Tongue (tissue), 2 donors: Measurements from ENCODE around the gene RTTN. TPM values are rescaled to one million over a fixed set of nuclear protein-coding genes. Genes with fewer than 3 reads are reported as not detected.
"Not testable (repeated sequence)": the region's sequence is repeated elsewhere in the genome, so short reads cannot be mapped to it uniquely, and the experiment has no call there.

Experiments used
- DNase-seq: peaks from one replicate; pipeline ENCODE4 v3.0.0-alpha.2; 2015
- total RNA-seq: library from RNA; depleted of rRNA; stranded (reverse); fragments of >200 nt; gene quantifications from one replicate; pipeline ENCODE4 v1.2.3, GENCODE V29; 2014

The RTTN gene, protein sequence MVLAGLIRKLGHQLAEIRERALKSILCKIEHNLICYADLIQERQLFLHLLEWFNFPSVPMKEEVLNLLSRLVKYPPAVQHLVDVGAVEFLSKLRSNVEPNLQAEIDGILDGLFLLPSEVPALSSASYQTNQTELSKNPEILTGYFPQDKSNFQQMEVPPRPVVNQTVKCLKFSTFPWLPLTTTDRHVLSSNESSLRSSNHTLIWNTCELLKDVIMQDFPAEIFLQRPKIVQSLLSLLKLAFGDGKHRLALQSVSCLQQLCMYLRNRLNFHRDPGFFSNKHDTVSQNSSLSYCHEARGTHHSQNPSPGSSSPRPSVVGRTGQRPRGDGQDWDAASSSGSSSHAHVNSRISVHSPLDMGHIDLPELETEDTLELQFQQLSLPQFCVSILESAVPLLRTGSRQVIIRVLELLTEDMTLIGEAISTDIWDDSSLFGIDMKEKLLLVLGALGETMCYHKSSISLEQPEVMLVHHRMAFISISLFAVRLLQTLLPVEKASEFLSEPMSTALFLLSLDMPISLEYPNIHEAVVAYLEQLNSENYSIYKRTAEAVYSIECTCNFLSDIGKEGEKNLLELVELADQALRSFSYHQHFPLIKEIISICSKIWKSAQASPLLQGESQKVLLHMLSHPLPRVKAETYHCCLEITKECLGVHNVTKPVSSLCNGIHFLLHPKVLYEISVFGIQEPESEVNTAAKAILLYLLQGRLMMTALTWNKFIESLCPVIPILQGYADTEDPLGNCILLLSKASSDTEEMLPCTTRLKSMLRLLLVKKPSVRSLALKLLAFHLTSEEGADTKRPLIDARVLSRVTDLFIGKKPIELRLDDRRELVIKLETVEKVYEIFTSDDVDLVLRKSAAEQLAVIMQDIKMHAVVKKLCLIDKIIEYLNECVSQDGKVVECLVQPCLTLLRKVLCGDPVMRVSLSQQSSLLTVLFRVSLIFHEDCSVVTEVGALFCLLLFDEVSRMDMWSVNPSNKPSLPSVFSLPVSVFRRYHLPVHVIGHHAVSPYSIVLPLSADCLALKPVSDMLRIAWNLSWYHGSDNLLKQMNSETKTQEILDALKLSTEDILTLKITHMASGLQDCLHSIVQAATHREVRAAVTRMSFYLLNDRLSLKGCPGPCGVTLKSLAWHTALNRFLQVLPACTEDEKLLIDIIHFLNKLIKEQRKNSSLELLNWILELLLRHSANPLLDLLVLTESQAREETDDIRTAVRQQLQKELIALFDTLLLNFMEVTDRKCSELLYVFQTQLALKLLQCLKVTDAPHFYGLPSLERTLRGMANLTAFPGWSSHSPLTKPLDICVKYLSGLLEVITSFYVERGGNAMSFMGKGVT (N-terminal part only)
- total RNA-seq: 32.6 TPM

DNA sequence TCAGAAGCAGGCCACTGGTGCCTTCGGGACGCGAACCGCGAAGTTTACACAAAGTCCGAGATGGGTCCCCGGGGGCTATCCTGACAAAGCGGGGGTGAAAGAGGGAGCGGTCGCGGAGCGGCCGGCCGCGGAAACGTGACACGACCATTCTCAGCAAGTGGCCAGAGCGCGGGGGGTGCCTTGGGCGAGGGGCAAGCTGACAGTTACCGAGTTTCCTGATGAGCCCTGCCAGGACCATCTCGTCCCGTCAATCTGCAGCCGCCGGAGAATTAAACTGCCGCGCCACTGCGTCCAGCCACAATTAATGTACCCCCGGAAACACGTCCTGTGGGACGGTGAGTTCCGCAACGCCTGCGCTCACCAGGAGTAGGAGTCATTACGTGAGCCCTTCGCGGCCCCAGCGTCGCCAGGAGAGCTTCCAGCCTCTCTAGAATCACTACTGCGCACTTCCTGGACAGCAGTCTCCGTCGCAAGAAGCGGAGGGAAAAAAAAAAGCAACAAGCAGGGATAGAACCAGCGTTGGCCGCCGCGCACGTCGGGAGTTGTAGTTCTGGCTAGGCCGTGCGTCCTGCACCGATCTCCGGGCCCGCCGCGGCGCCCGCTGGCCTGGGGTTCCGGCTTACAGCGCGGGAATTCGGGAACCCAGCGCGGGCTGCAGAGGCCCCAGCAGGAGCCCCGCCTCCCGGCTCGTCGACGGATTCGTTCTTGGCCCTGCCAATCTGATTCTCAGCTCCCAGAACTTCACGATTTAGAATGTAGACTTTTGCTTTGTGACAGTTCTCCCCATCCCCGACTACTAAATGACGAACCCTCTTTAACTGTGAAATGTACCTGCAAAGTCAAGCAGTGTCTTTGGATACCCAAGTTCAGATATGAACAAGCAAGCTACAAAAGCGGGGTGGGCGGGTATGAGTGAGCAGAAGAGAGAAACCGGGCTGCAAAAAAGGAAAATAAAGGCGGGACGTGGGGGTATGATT is at the start of gene RTTN:
RTTN (minus strand) TSS at position 267 of the 977 bp plus-strand sequence; CDS start at position 238, 29 bp downstream.
- peak; percentile 98 for DNase-seq

DNA sequence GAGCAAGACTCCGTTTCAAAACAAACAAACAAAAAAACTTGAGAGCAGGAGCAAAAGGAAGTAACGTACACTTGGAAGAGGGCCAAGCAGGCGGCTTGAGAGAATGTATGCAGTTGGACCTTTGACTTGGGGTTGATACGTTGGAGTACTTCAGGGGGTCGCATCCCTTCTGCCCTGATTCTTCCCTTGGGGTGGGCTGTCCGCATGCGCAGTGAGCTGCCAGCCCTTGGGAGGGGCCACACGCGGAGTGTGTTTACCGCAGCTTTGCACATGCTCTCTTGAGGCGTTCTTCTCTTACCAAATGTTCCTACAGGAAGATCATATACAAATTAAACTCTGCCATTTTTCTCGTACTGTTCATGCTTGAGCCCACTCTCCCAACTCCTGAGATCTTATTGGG is 45.3 kb upstream of the RTTN start:
- no peak for DNase-seq

DNA sequence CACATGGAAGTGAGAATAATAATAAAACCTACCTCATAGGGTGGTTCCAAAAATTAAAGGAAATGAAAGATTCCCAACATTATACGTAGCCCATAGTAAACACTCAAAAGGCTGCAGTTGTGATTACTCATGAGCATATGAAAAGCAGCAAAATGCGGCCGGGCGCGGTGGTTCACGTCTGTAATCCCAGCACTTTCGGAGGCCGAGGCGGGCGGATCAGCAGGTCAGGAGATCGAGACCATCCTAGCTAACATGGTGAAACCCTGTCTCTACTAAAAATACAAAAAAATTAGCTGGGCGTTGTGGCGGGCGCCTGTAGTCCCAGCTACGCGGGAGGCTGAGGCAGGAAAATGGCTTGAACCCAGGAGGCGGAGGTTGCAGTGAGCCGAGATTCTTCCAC is 44.4 kb upstream of the RTTN start:
- DNase-seq: not testable (repeated sequence)

DNA sequence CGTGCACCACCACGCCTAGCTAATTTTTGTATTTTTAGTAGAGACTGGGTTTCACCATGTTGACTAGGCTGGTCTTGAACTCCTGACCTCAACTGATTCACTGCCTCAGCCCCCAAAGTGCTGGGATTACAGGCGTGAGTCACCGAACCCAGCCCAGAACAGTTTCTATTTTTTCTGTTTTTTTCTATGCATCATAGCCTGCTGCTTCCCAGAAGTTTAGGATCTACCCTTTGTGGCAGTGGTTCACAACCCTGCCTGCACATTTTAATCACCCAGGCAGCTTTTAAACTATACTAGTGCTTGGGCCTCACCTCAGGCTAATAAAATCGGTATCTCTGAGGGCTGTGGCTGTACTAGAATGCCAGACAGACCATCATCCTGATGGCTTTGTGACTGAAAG is 43.6 kb upstream of the RTTN start:
- DNase-seq: no peak

DNA sequence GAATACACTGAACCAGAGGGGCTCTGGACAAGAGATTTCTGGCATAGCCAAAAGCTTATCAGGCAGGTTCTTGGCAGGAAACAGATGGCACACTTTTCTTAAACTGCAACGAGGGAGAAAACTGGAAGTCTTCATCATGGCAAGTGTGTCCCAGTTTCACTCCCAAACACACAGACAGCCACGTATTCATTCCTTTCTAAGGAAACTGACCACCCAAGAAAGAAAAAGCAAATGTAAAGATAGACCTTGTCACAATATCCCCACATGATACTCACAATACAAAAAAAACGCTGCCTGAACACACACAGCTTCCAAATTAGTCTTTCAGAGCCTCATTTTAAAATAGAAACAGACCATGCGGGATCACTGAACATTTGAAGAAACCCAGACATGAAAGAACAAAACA is 40.6 kb upstream of the RTTN start:
- DNase-seq: peak; percentile 7

DNA sequence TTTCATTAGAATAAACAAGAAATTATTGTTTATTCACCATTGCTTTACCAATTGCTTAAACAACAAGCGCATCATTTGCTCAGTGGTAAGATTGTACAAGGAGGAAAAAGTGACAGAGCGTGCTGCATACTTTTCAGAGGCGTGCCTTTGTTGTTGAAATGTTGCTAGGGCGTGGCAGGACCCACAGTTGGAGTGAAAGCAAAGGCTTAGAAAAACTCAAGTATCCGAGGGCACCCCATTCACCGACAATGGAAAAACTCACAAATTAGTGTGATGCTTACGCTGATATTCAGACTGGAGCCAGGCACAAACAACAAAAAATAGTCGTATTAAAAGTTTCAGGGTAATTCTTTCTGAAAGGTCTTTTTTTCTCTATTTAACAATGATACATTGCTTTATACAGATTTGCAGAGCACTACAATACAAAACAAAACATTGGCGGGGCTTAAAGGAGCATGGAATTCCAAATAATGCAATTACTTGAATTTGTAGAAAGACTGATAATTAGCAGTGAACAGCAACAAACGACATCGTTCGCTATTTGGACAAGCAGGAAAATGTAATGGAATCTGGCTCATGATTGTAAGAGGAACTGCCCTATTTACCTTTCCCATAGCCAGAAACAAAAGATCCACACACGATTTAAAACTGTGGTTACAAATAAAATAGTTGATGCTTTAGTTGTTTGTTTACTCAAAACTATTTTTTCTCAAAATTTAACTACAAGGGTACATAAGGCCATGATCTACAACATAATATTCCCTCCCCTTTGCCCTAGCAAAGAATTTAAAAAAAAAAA is 37.8 kb upstream of the RTTN start:
- DNase-seq: peak; percentile 24

DNA sequence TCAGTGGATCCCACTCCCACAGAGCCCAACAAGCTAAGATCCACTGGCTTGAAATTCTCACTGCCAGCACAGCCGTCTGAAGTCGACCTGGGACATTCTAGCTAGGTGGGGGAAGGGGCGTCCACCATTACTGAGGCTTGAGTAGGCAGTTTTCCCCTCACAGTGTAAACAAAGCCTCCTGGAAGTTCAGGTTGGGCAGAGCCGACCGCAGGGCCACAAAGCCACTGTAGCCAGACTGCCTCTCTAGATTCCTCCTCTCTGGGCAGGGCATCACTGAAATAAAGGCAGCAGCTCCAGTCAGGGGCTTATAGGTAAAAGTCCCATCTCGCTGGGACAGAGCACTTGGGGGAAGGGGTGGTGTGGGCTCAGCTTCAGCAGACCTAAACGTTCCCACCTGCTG is 31.4 kb upstream of the RTTN start:
- not testable (repeated sequence) for DNase-seq

DNA sequence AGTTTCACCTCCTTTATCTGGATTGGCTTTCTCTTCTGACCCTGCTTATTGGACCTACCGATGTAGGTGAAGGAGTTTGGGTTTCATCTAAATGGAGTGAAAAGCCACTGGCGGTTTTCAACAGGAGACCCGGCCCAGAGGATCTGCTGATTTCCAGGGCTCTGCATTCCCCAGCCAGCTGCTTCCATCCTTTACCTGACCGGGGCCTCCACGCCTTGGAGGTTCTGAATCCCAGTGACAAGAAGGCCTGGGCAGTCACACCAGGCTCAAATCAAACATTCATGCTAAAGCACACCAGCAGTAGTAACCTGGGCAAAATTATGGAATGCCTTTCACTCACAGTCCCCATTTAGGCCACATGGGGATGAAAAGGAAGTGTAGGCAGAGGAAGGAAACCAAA is 30.0 kb upstream of the RTTN start:
- no peak for DNase-seq

DNA sequence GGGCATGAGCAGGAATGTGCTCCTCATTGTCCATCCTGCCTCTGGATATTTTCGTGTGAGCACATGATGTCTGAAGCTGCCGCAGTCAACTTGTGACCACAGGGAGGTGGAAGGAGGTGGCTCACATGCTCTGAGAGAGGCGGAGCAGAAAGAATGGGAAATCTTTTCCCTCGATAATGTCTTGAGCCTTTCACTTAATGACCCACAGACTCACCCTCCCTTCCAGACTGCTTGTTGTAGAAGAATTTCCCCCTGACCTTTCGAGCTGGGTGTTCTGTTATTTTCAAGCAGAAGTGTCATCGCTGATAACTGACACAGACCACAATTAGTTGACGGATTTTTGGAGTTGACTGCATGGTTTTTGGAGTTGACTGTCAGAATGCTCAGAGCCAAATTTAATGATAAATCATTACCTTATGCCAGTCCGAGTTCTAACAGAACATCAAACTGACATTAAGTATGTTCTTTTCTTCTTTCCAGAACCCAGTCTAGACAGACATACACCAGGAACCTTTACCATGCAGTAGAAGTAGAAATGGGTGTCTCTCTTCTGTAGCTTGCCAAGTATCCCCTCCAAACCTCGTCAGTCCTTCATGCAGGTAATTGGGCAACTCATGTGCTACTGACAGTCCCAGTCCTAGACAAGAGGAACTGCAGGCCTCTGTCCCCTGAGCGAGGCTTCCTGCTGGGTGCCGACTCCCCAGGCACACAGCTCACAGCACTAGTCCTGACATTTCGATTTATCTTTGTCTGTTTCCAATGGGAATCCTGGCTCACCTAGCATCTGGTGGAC is 29.4 kb upstream of the RTTN start:
- no peak for DNase-seq

DNA sequence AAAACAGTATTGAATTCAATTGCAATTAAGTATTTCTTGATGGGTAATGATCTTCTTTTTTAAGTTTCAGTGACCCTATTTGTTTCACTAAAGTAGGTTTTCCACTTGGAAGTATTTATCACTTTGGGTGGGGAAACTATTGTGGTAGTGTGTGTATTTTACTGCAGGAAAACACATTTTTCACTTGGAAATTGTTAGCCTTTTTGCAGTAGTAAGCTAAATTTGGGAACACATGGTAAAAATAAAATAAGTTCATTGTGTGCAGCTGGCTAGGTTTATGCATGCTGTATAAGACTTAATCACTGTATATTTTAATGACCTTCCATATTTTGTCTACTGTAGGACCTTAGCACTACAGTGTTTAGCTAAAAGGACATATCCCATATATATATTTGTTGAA is 28.5 kb upstream of the RTTN start:
- DNase-seq: no peak

DNA sequence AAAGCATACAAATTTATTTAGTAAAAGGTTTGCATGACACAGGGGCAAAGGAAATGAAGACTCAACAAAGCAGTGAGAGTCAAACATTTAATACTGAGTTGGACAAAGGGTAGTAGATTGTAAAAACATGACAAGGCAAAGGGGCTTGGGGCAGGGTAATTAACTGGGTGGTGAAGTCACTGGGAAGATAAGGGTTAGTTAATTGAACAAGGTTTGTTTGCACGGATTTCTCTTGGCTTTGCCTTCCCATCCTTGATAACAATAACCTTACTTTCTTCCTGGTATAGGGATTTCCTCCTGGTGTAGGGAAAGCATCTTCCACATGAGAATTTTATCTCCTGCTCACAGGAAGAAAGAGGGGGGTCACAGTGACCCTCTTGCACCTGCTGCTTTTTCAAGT is 26.8 kb upstream of the RTTN start:
- no peak for DNase-seq

DNA sequence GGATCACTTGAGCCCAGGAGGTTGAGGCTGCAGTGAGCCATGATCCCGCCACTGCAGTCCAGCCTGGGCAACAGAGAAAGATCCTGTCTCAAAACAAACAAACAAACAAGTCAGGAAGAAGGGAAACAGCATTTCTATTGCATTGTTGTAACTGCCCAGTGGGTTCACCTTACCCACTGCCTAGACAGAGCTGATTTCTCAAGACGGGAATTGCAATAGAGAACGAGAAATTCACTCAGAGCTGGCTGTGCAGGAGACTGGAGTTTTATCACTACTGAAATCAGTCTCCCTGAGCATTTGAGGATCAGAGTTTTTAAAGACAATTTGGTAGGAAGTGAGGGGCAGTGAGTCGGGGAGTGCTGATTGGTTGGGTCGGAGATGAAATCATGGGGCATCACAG is 24.2 kb upstream of the RTTN start:
- DNase-seq: no peak

DNA sequence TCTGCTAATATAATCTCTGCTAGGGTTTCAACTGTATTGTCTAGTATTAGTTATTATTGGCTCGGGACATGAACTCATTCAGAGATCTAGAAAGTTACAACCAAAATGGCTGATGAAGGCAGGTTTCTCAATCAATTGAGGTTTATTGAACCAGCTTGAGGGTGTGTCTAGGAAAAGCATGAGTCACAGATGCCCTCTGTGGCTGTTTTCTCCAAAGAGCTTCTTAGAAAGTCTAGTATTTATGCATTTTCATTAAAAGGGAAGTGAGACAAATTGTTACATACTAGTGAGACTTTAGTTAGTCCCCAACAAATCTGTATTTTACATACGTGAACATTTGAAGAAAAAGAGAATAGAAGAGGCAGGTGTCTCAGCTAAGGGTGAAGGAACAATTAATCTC is 23.0 kb upstream of the RTTN start:
- no peak for DNase-seq

DNA sequence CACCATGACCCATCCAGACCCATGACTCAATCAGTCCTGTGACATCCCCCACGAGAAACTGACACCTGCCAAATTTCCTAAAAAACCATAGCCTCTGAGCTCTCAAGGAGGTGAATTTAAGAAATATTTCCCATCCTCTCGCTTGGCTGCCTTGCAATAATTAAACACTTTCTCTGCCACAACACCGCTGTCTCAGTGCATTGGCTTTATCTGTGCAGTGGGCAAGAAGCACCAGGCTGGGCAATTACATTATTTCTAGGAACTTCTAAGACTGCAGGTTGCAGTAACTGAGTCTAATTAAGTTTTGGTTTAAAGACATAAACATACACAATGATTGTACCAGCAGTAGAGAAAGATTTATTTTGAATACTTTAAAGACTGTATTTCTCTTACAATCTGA is 22.0 kb upstream of the RTTN start:
- DNase-seq: no peak

DNA sequence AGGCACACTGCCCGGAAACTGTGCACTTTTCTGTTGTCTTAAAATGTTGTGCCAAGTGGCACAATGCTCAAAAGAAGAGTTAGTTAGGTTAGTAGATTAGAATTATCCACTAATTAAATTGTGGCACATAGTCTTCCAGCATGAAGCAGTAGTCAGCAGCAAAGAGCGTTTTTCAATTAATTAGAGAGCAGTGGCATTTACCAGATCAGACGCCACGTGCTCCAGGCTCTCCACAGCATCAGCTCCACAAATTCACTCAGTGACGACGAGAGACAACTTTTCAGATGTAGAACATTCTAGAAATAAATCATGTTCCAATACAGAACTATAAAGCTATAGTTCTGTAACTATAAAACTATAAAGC is 16.4 kb upstream of the RTTN start:
- no peak for DNase-seq

DNA sequence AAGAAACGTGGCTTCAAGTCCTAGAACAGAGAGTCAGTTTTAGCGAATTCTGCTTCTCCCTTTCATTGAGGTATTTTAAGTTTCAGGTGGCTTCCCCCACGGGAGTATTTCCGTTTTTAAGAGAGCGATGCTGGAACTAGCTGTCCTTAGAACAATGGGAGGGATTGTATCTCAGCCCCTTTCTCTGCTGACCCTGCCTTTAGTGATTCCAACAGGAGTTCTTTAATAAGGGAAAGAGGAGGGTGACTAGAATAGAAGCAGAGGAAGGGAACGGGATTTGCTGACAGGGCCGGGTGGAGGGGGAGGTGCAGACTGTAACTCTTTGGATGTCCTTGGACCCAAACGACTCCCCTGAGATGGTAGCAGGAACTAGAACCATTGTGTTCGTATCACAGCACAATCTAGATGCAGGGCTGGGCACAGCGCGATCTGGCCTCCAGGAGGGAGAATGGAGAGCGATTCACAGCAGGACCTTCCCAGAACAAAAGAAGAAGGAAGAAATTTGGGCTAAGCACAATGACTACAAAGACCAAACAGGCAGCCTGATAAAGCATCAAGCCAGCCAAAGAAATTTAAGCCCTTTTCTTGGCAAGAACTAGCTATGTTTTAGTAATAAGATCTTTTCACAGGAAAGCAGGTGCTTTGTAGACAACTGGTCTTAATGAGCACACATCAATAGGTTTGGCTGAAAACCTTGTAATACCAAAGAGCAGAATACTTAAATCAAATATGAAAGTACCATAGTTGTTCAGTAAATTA is 15.8 kb upstream of the RTTN start:
- no peak for DNase-seq

DNA sequence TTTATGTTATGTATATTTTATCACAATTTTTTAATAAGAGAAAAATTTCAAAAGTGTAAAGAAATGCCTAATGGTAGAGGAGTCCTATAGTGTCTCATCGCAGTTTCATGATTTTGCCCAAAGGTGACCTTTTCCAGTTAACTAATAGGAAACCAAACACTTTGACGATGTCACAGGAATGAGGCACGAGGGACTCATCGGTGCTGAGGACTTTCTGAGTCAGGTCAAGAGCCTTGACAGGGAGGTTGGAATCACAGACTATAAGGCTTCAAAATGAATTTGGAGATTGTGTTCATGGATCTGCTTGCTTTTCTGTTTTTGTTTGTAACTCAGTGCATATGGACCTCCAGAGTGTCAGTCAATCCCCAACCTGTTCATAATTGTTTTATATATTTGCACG is 15.1 kb upstream of the RTTN start:
- no peak for DNase-seq

DNA sequence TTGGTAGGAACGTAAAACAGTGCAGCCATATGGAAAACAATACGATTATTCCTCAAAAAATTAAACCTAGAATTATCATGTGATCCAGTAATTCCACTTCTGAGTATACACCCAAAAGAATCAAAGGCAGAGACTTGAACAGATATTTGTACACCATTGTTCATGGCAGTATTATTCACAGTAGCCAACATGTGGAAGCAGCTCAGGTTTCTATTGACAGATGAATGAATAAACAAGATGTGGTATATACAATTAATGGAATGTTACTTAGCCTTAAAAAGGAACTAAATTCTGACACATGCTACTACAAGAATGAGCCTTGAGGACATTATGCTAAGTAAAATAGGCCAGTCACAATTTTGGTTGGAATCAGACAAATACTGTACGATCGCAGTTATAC is 14.2 kb upstream of the RTTN start:
- no peak for DNase-seq

DNA sequence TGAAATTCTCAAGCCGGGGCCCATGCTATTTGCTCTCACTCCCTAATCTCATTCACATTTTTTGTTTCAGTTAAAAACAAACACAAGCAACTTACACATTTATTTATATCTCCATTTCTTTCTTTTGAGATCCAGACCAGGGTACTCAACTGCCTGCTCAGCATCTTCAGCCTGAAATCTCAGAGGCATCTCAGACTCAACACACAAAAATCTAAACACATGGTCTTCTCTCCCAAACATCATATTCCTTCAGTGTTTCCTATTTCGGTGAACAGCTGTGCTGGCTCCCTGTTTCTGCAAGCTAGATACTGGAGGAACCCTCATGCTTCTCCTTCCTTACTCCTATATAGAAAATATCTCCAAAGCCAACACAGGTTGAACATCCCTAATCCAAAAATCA is 11.3 kb upstream of the RTTN start:
- DNase-seq: no peak
